ENCODE results near the gene ECE2. TPM values are rescaled to one million over a fixed set of nuclear protein-coding genes. Genes with fewer than 3 reads are reported as not detected.

The ECE2 gene
- total and polyA plus RNA-seq, 4 donors = not detected

DNA sequence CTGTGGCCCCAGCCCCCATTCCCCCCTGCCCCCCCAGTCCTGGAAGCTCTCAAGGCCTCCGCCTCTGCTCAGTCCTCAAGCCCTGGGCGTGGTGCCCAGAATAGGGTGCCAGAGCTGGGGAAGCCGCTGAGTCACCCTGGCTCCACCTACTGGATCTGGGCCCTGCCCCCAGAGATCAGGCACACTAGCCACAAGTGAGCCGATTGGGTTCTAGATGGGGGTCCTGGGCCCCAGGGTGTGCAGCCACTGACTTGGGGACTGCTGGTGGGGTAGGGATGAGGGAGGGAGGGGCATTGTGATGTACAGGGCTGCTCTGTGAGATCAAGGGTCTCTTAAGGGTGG lies 44.3 kb downstream of the ECE2 start:
- TF ChIP-seq HNF4A (conservative IDR thresholded peaks at IDR 0.05) (peak in 1 of 2 donors; percentile 32), ZBTB33 (IDR thresholded peaks at IDR 0.05) (no peak), HNF4G (IDR thresholded peaks at IDR 0.05) (no peak), FOXA1 (IDR thresholded peaks at IDR 0.05) (no peak), GABPA (IDR thresholded peaks at IDR 0.05 in 1 of 2, conservative IDR thresholded peaks at IDR 0.05 in 1 of 2) (no peak), YY1 (IDR thresholded peaks at IDR 0.05) (no peak), EGR1 (IDR thresholded peaks at IDR 0.05; ENCODE audit: low read depth in 2 of 2) (no peak), JUND (IDR thresholded peaks at IDR 0.05) (peak; percentile 92 to 97), RAD21 (IDR thresholded peaks at IDR 0.05) (peak in 1 of 2 donors; percentile 29), CTCF (IDR thresholded peaks at IDR 0.05; ENCODE audit: low read depth, low read length, missing input control) (no peak), REST (IDR thresholded peaks at IDR 0.05) (no peak), FOXA2 (IDR thresholded peaks at IDR 0.05) (no peak), TAF1 (conservative IDR thresholded peaks at IDR 0.05) (no peak), NR2F2 (IDR thresholded peaks at IDR 0.05) (no peak), RXRA (IDR thresholded peaks at IDR 0.05) (peak in 1 of 2 donors; percentile 29), SP1 (IDR thresholded peaks at IDR 0.05) (peak; percentile 28)
- TF ChIP-seq, protein P1, sequence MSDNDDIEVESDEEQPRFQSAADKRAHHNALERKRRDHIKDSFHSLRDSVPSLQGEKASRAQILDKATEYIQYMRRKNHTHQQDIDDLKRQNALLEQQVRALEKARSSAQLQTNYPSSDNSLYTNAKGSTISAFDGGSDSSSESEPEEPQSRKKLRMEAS (IDR thresholded peaks at IDR 0.05) = no peak
- TF ChIP-seq, protein P2, sequence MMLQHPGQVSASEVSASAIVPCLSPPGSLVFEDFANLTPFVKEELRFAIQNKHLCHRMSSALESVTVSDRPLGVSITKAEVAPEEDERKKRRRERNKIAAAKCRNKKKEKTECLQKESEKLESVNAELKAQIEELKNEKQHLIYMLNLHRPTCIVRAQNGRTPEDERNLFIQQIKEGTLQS (IDR thresholded peaks at IDR 0.05) = no peak
- 6% methylated on average over 4 of the region's 4 CpGs for WGBS

More for the DNA sequence above, 44.3 kb downstream of the ECE2 start:
- Histone ChIP-seq H3K9ac (ENCODE audit: low read depth in 1 of 2, low read length in 2 of 2) (peak overlapping the region; percentile 52 to 56), H3K9me3 (ENCODE audit: control insufficient read depth in 4 of 4, low read length in 3 of 4) (no peaks in the 10 kb centered on the region), H3K36me3 (ENCODE audit: control insufficient read depth in 4 of 4, insufficient read depth in 3 of 4, low read depth in 1 of 4, low read length in 3 of 4) (peaks cover 37 to 66% (median 53%) of the 10 kb centered on the region in 4 donors), H3K4me1 (ENCODE audit: control insufficient read depth in 4 of 4, insufficient read depth in 4 of 4, low read length in 3 of 4) (peaks cover 20 to 71% (median 66%) of the 10 kb centered on the region in 4 donors), H3K27me3 (ENCODE audit: control insufficient read depth in 4 of 4, insufficient read depth in 4 of 4, low read length in 3 of 4) (no peaks in the 10 kb centered on the region), H3K4me3 (ENCODE audit: low read depth in 1 of 3, low read length in 3 of 3) (peak overlapping the region in 2 of 3 donors; percentile 25 to 34), H3K27ac (ENCODE audit: low read depth in 1 of 2, low read length in 2 of 2) (peak overlapping the region; percentile 88 to 90)
- DNase-seq (ENCODE audit: low spot score) = peak; percentile 88
